Panc1 (cell line): ENCODE data around the gene WNT7B. TPM values are rescaled to one million over a fixed set of nuclear protein-coding genes. Genes with fewer than 3 reads are reported as not detected.

Experiments
- ATAC-seq: fragments of 200-7000 bp; cut with Tn5 transposase; 2 replicates; pipeline ENCODE4 v1.9.1; 2020; ENCODE audit warnings: mild to moderate bottlenecking, moderate library complexity
- BruUV-seq: library from RNA; stranded (reverse); fragments of 400-500 nt; replicated peaks from 2 replicates; lab custom pipeline; 2021; lab: Mats Ljungman, UMichigan
- CTCF ChIA-PET: fragments of 300-600 bp; sonication (Branson Sonifier 250); formaldehyde crosslinking; loops from one replicate; lab custom pipeline; 2022; ENCODE audit warnings: antibody characterized with exemption; lab: Charles Lee
- POLR2A ChIA-PET: fragments of 300-600 bp; sonication (Branson Sonifier 250); formaldehyde crosslinking; loops from one replicate; lab custom pipeline; 2022; ENCODE audit warnings: antibody characterized with exemption; lab: Charles Lee
- DNase-seq: peaks from one replicate; pipeline ENCODE4 v3.0.0-alpha.2; 2010; ENCODE audit warnings: low read depth, low spot score
- H3K27ac ChIP-seq: 2 replicates; pipeline ENCODE4 v1.5.1; 2011; ENCODE audit warnings: mild to moderate bottlenecking, low read length, inconsistent platforms
- H3K27me3 ChIP-seq: fragments of 200-500 bp; sonication (Bioruptor generic); 2 replicates; pipeline ENCODE4 v1.6.0; 2014; ENCODE audit warnings: low read length, inconsistent platforms; ENCODE audit not compliant: control insufficient read depth, insufficient read depth
- H3K36me3 ChIP-seq: fragments of 200-500 bp; sonication (Bioruptor generic); 2 replicates; pipeline ENCODE4 v1.5.1; 2014; ENCODE audit warnings: inconsistent platforms, mild to moderate bottlenecking, low read length, moderate library complexity; ENCODE audit not compliant: control insufficient read depth, insufficient read depth
- H3K4me1 ChIP-seq: 2 replicates; pipeline ENCODE4 v1.5.1; 2011; ENCODE audit warnings: inconsistent platforms, mild to moderate bottlenecking, low read length, moderate library complexity; ENCODE audit not compliant: control insufficient read depth, insufficient read depth
- H3K4me3 ChIP-seq, 2 experiments: 2 replicates each; pipeline ENCODE4 v1.5.1; 2011 to 2012; ENCODE audit warnings: low read depth in 2 of 2, low read length in 2 of 2, mild to moderate bottlenecking in 2 of 2, inconsistent platforms in 1 of 2, moderate library complexity in 1 of 2
- H3K9me3 ChIP-seq: fragments of 200-500 bp; sonication (Bioruptor generic); 2 replicates; pipeline ENCODE4 v1.5.1; 2014; ENCODE audit warnings: low read depth, mild to moderate bottlenecking, inconsistent platforms, low read length, moderate library complexity; ENCODE audit not compliant: control insufficient read depth, insufficient read depth
- CTCF ChIP-seq: fragments of 450-650 bp; IDR thresholded peaks from 2 replicates; pipeline ENCODE4 v1.5.1; 2017; ENCODE audit warnings: mild to moderate bottlenecking
- POLR2AphosphoS5 ChIP-seq: IDR thresholded peaks from 2 replicates; pipeline ENCODE4 v1.6.1; 2012; ENCODE audit warnings: mild to moderate bottlenecking, low read depth, low read length, moderate library complexity
- REST ChIP-seq, 2 experiments: IDR thresholded peaks; 2 replicates each; pipeline ENCODE4 v1.6.1; 2011 to 2012; ENCODE audit warnings: low read depth in 2 of 2, control low read depth in 1 of 2, low read length in 1 of 2, mild to moderate bottlenecking in 1 of 2, moderate library complexity in 1 of 2; ENCODE audit not compliant: insufficient read depth in 1 of 2
- SIN3A ChIP-seq: IDR thresholded peaks from 2 replicates; pipeline ENCODE4 v1.6.1; 2012; ENCODE audit warnings: low read depth, mild to moderate bottlenecking, low read length, moderate library complexity, borderline replicate concordance; ENCODE audit not compliant: insufficient read depth
- TCF7L2 ChIP-seq: IDR thresholded peaks from 2 replicates; pipeline ENCODE4 v1.6.1; 2011; ENCODE audit warnings: mild to moderate bottlenecking, low read depth, low read length, inconsistent platforms
- in situ Hi-C: cut with HindIII; loops from 2 replicates; pipeline ENCODE4 v1.10.0; 2016; ENCODE audit warnings: low sequenced_read_pairs, low pct_unique_long_range_greater_than_20kb
- intact Hi-C: fragments of 100-400 bp; cut with micrococcal nuclease; formaldehyde crosslinking; loops from one replicate; pipeline ENCODE4 v1.10.0; 2022; ENCODE audit not compliant: unreplicated experiment
- total RNA-seq: library from RNA; stranded (reverse); gene quantifications from one replicate; pipeline ENCODE4 v1.2.1, GENCODE V29; 2021; ENCODE audit not compliant: unreplicated experiment

Gene WNT7B
- total RNA-seq, 1 experiment from 2014 or later, result 52.1 TPM

GRCh38 chr22:45910928-45911467, 66.0 kb downstream of the WNT7B start:
- in situ Hi-C loops (no loop called here), intact Hi-C loops (no loop called here)
- Histone ChIP-seq H3K27ac (no peak overlapping the region), H3K9me3 (no peaks in the 10 kb centered on the region), H3K36me3 (no peaks in the 10 kb centered on the region), H3K4me3 (no peak overlapping the region), H3K4me1 (peaks cover 4% of the 10 kb centered on the region), H3K27me3 (no peaks in the 10 kb centered on the region)
- no peak for TF ChIP-seq REST (IDR thresholded peaks at IDR 0.05; ENCODE audit: insufficient read depth in 1 of 2, low read depth in 2 of 2, low read length in 1 of 2)
- TF ChIP-seq CTCF, result no peak
- no peak for TF ChIP-seq TCF7L2
- no peak for TF ChIP-seq POLR2AphosphoS5
- ChIA-PET POLR2A (no interaction called here), CTCF (no interaction called here)
- no peak for ATAC-seq
- no TSS peak for BruUV-seq
- DNase-seq, result no peak

- DNase-seq, result no peak
- Histone ChIP-seq H3K36me3 (no peaks in the 10 kb centered on the region), H3K9me3 (no peaks in the 10 kb centered on the region), H3K4me1 (peaks cover 6% of the 10 kb centered on the region), H3K27ac (no peak overlapping the region), H3K4me3 (no peak overlapping the region), H3K27me3 (no peaks in the 10 kb centered on the region)
- in situ Hi-C loops (no loop called here), intact Hi-C loops (no loop called here)
- CTCF ChIA-PET, result no interaction called here
- no peak for TF ChIP-seq POLR2AphosphoS5
- no peak for TF ChIP-seq SIN3A
- no peak for TF ChIP-seq REST (IDR thresholded peaks at IDR 0.05; ENCODE audit: insufficient read depth in 1 of 2, low read depth in 2 of 2, low read length in 1 of 2)
- BruUV-seq, result no TSS peak
- no peak for ATAC-seq
- POLR2A ChIA-PET, result no interaction called here
These were observed 68.0 kb downstream of the WNT7B start for GRCh38 chr22:45908961-45909360.
